HEK293T (cell line): ENCODE data around the gene MPPE1.

ENCODE experiments used
- ARNT ChIP-seq: fragments of 450-650 bp; IDR thresholded peaks from 2 replicates; pipeline ENCODE4 v1.6.1; 2017; ENCODE audit warnings: mild to moderate bottlenecking
- BHLHE40 ChIP-seq: fragments of 450-650 bp; IDR thresholded peaks from 2 replicates; pipeline ENCODE4 v1.6.1; 2016; ENCODE audit warnings: mild to moderate bottlenecking, moderate library complexity, borderline replicate concordance
- ELF4 ChIP-seq: fragments of 450-650 bp; IDR thresholded peaks from 2 replicates; pipeline ENCODE4 v1.6.1; 2017; ENCODE audit warnings: antibody characterized with exemption
- FOXA1 ChIP-seq: fragments of 450-650 bp; IDR thresholded peaks from 2 replicates; pipeline ENCODE4 v1.6.1; 2016; ENCODE audit warnings: mild to moderate bottlenecking
- FOXK2 ChIP-seq: fragments of 450-650 bp; IDR thresholded peaks from 2 replicates; pipeline ENCODE4 v1.6.1; 2016; ENCODE audit warnings: mild to moderate bottlenecking
- FOXM1 ChIP-seq: fragments of 450-650 bp; IDR thresholded peaks from 2 replicates; pipeline ENCODE4 v1.6.1; 2017; ENCODE audit warnings: mild to moderate bottlenecking, borderline replicate concordance
- HDGF ChIP-seq: fragments of 450-650 bp; IDR thresholded peaks from 2 replicates; pipeline ENCODE4 v1.6.1; 2017; ENCODE audit warnings: antibody characterized with exemption, borderline replicate concordance
- NFRKB ChIP-seq: fragments of 450-650 bp; IDR thresholded peaks from 2 replicates; pipeline ENCODE4 v1.6.1; 2016; ENCODE audit warnings: mild to moderate bottlenecking, moderate library complexity
- SP1 ChIP-seq: fragments of 450-650 bp; IDR thresholded peaks from 2 replicates; pipeline ENCODE4 v1.6.1; 2017
- SUZ12 ChIP-seq: fragments of 450-650 bp; IDR thresholded peaks from 2 replicates; pipeline ENCODE4 v1.6.1; 2016; ENCODE audit warnings: mild to moderate bottlenecking
- TARDBP ChIP-seq: fragments of 450-650 bp; IDR thresholded peaks from 2 replicates; pipeline ENCODE4 v1.6.1; 2016
- ZNF384 ChIP-seq: fragments of 450-650 bp; IDR thresholded peaks from 2 replicates; pipeline ENCODE4 v1.6.1; 2016
- TF ChIP-seq, protein P1 (sequence below): fragments of 450-650 bp; IDR thresholded peaks from 2 replicates; pipeline ENCODE4 v1.6.1; 2016

DNA sequence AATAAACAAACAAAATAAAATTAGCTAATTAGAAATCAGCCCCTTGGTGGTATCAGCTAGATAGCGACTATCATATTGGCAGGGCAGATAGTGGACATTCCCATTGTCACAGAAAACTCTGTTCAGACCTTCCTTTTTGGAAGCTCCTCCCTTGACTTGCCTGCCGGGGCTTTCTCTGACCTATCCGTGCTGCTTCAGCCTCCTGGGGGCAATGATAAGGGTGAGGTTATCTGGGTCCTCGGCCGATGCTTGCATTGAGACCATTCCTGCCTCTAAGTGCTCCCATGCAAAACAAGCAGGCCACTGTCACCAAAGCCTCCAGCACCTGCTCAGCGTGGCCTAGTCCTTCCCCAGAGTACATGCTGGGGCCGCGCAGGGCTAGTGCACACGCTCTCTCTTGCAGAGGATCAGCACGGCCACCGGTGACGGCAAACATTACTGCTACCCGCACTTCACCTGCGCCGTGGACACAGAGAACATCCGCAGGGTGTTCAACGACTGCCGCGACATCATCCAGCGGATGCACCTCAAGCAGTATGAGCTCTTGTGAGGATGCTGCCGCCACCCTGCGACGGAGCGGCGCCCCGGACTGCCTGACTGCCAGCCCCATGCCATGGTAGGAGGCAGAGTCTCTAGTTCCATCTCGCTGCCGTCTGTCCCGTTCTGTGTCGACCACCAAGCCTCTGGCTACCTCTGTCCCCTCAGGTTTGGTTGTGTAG, 27.4 kb downstream of the MPPE1 start:
- no peak for TF ChIP-seq FOXM1
- TF ChIP-seq, protein P1, sequence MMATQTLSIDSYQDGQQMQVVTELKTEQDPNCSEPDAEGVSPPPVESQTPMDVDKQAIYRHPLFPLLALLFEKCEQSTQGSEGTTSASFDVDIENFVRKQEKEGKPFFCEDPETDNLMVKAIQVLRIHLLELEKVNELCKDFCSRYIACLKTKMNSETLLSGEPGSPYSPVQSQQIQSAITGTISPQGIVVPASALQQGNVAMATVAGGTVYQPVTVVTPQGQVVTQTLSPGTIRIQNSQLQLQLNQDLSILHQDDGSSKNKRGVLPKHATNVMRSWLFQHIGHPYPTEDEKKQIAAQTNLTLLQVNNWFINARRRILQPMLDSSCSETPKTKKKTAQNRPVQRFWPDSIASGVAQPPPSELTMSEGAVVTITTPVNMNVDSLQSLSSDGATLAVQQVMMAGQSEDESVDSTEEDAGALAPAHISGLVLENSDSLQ = no peak
- no peak for TF ChIP-seq FOXK2
- TF ChIP-seq SUZ12 = no peak
- no peak for TF ChIP-seq BHLHE40
- TF ChIP-seq SP1 = no peak
- TF ChIP-seq ARNT = no peak
- no peak for TF ChIP-seq ELF4
- TF ChIP-seq TARDBP = no peak
- TF ChIP-seq FOXA1 = no peak
- no peak for TF ChIP-seq NFRKB
- no peak for TF ChIP-seq ZNF384
- no peak for TF ChIP-seq HDGF
